AG09309 (cell line): ENCODE results near the gene PNRC2.

ENCODE experiments used
- DNase-seq: peaks from one replicate; pipeline ENCODE4 v3.0.0-alpha.2; 2010; ENCODE audit warnings: low read depth
- H3K4me3 ChIP-seq: 2 replicates; pipeline ENCODE4 v1.5.1; 2011; ENCODE audit warnings: mild to moderate bottlenecking, low read depth, low read length, moderate library complexity; ENCODE audit not compliant: control insufficient read depth
- CTCF ChIP-seq: IDR thresholded peaks from 2 replicates; pipeline ENCODE4 v1.5.1; 2011; ENCODE audit warnings: mild to moderate bottlenecking, low read depth, low read length, inconsistent platforms; ENCODE audit not compliant: insufficient read depth, control insufficient read depth; ENCODE audit errors: missing control alignments

Gene PNRC2

GRCh38 chr1:23915466-23915865 is 44.2 kb upstream of the PNRC2 start:
- DNase-seq = no peak
- TF ChIP-seq CTCF = no peak
- H3K4me3 ChIP-seq = no peak overlapping the region

DNA sequence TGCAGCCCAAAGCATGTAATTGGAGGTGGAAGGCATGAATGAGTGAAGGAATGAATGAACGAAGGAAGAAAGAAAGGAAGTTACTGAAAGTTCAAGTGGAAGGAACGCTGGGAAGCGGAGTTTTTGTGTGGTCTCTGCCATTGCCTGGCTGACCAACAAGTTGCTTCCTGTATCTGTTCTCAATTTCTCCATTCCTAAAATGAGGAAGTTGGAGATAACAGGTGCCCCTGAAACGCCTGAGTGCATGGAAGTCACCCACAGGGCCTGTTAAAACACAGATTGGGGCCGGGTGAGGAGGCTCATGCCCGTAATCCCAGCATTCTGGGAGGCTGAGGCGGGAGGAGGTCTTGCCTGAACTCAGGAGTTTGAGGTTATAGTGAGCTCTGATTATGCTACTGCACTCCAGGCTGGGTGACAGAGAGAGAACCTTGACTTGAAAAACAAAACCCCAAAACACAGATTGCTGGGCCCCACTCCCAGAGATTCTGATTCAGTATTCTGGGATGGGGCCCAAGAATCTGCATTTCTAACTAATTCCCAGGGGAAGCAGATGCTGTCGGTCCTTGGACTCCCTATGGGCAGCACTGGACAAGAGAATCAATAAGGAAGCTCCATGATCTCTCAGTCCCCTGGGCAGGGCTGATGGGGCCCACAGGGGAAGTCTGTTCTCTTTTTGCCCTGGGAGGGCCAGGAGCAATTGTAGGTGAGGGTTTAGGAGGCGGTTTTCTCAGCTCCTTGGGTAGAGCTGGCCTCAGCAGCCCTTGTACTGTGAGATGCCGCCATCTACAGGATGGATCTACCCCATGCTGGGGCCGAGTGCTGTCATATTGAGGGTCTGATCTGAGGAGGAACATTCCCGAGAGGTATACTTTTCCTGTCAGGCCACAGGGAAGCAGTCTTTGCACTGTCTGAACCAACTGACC is 43.2 kb upstream of the PNRC2 start:
- peak; percentile 73 for TF ChIP-seq CTCF
- no peak overlapping the region for H3K4me3 ChIP-seq
- DNase-seq = no peak

- TF ChIP-seq CTCF = no peak
- DNase-seq = no peak
- H3K4me3 ChIP-seq = no peak overlapping the region
These were observed 37.2 kb upstream of the PNRC2 start for GRCh38 chr1:23922321-23922943.

DNA sequence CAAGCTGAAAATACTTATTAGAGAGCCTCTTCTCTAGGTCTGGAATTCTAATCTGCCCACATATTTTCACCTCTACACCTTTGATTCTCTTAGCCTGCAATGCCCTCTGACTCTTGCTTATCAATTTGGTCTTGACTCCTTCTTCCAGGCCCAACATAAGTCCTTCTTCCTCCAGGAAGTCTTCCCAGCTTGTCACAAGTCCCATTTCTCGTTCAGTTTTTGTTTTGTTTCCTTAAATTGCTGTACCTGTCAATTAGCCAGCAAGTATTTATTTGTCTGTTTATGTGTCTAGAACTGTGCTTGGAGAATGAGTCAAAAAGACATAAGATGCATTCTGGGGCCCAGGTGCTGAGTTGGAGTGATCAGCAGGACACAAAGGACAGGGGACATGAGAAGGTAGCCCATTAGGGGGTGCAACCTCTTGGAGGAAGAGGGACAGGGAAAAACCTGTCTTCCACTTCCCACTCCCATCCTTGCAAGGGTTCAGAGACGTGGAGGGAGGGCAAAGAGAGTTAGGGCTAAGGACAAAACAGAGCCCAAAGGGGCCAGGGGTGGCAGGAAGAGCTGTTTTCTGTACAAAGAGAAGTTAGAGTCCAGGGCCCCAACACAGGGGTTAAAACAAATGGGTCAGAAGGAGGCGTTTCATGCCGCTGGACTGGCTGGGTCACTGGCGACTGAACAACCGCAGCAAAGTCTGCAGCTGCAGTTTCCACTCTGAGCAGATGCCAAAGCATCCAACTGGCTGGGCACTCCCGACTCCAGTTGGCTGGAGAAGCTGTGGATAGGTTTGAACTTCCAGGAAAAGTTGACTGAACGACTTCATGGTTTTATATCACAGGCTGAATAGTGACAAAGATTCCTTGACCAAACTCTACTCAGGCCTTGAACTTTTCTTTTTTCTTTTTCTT is 35.8 kb upstream of the PNRC2 start:
- no peak for TF ChIP-seq CTCF

GRCh38 chr1:23924601-23925000 is 35.0 kb upstream of the PNRC2 start:
- no peak for DNase-seq
- H3K4me3 ChIP-seq = no peak overlapping the region
- no peak for TF ChIP-seq CTCF

More for the DNA sequence above, 35.8 kb upstream of the PNRC2 start:
- no peak for DNase-seq
- H3K4me3 ChIP-seq = no peak overlapping the region

DNA sequence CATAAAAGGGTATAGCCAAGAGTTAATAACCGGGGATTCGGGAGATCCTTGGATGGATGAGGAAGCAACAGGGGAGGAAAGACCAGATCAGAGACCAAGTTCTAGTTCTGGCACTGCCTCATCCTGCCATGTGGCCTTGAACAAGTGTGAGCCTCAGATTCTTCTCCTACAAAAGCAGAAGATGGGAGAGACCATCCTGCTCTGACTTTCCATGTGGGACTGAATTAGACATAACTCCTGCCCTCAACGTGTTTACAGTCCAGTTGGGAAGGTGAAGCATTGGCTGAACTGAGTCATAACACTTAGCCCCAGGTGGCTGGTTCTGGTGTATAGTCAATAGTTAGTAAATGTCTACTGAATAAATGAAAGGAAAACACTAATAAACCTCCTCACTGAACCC is 34.3 kb upstream of the PNRC2 start:
- no peak for DNase-seq
- no peak for TF ChIP-seq CTCF
- no peak overlapping the region for H3K4me3 ChIP-seq
